AG04449 (cell line): ENCODE results near the gene MYO1E.

Source experiments
- CTCF ChIA-PET: fragments of 350-600 bp; formaldehyde crosslinking; extraction: SDS; loops from one replicate; lab custom pipeline; 2021; ENCODE audit warnings: antibody characterized with exemption; lab: Yijun Ruan, JAX
- POLR2A ChIA-PET: fragments of 400-600, 350-600 bp; formaldehyde crosslinking; extraction: SDS; loops from one replicate; lab custom pipeline; 2020; ENCODE audit warnings: antibody characterized with exemption, inconsistent platforms; lab: Yijun Ruan, JAX
- DNase-seq: peaks from one replicate; pipeline ENCODE4 v3.0.0-alpha.2; 2010; ENCODE audit warnings: low read depth, low spot score
- H3K4me3 ChIP-seq: 2 replicates; pipeline ENCODE4 v1.5.1; 2011; ENCODE audit warnings: low read depth, mild to moderate bottlenecking, control low read depth, low read length
- CTCF ChIP-seq: IDR thresholded peaks from one replicate; pipeline ENCODE4 v1.5.1; 2011; ENCODE audit warnings: mild to moderate bottlenecking, moderate library complexity, low read length, control low read depth, inconsistent platforms; ENCODE audit not compliant: insufficient read depth; ENCODE audit errors: missing control alignments

The MYO1E gene

GRCh38 chr15:59352189-59352588 lies 20.5 kb downstream of the MYO1E start:
- no peak for TF ChIP-seq CTCF
- no peak overlapping the region for H3K4me3 ChIP-seq
- ChIA-PET POLR2A (no interaction called here), CTCF (no interaction called here)
- no peak for DNase-seq

GRCh38 chr15:59350421-59350732 lies 22.3 kb downstream of the MYO1E start:
- H3K4me3 ChIP-seq = no peak overlapping the region; the same call in 1 of the 2 replicates
- CTCF ChIA-PET = interaction anchor here (2.3 kb wide), 1 partner anchor 11 kb away, joined by 13 read pairs; no protein-coding TSS in a partner anchor
- TF ChIP-seq CTCF = no peak
- DNase-seq = no peak
- POLR2A ChIA-PET = interaction anchor here (0.6 to 1.3 kb wide), 2 partner anchors 23 to 158 kb away, joined by 3 to 7 read pairs; partner anchors contain the start of gene MYO1E

DNA sequence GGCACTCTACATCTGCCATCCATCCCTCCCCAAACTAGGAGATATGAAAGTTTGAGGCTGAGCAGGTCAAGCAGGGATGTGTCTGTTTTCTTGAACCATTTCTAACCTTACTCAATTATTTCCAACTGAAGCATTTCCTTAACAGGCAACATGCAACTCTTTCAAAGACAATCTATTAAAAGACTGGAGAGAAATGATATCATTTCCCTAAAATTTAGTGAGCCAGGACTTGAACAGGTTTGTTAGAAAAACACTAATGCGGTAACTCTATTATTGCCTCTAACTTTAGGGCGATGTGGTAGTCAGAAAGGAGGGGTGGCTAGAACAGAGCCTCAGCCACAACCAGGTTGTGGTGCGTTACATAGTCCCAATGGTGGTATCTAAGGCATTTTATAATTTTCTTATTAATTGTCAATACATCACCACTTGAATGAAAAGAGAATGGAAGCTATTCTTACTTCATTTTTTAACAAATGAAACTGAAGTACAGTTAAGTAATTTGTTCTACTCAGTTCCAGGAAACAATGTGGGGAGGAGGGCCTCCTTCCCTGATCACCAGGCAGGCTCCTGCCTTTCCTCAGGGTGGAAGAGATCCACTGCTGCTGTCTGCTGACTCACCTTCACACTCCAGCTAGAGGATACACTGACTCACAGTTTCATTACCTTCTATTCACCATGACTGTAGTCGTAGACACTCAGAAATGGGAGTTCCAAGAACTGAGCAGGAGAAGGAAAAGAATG lies 22.8 kb downstream of the MYO1E start:
- no peak for TF ChIP-seq CTCF
- no peak overlapping the region for H3K4me3 ChIP-seq
- peak; percentile 75 for DNase-seq
- ChIA-PET CTCF (interaction anchor here (2.3 kb wide), 1 partner anchor 11 kb away, joined by 13 read pairs; no protein-coding TSS in a partner anchor), POLR2A (interaction anchor here (0.6 to 1.3 kb wide), 3 partner anchors 23 to 764 kb away, joined by 3 to 7 read pairs (median 3); partner anchors contain the start of gene MYO1E)

- no peak for DNase-seq
- CTCF ChIA-PET = no interaction called here
- POLR2A ChIA-PET = no interaction called here
- H3K4me3 ChIP-seq = no peak overlapping the region
- no peak for TF ChIP-seq CTCF
These were observed 24.8 kb downstream of the MYO1E start for GRCh38 chr15:59347915-59348314.

DNA sequence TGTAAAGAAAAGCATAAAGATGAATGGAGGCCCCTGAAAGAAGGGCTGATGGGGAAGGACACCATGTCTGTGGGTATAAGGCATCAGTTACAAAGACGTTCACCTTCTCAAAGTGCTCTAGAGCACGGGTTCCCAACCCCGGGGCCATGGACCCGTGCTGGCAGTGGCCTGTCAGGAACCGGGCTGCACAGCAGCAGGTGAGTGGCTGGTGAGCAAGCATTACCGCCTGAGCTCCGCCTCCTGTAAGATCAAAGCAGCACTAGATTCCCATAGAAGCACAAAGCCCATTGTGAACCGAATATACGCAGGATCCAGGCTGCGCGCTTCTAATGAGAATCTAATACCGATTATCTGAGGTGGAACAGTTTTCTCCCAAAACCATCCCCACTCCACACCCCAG lies 25.7 kb downstream of the MYO1E start:
- H3K4me3 ChIP-seq = no peak overlapping the region
- CTCF ChIA-PET = interaction anchor here (1.2 kb wide), 1 partner anchor 32 kb away, joined by 3 read pairs; no protein-coding TSS in a partner anchor
- DNase-seq = no peak
- no peak for TF ChIP-seq CTCF
- POLR2A ChIA-PET = interaction anchor here (1.0 kb wide), 1 partner anchor 18 kb away, joined by 3 read pairs; no protein-coding TSS in a partner anchor

DNA sequence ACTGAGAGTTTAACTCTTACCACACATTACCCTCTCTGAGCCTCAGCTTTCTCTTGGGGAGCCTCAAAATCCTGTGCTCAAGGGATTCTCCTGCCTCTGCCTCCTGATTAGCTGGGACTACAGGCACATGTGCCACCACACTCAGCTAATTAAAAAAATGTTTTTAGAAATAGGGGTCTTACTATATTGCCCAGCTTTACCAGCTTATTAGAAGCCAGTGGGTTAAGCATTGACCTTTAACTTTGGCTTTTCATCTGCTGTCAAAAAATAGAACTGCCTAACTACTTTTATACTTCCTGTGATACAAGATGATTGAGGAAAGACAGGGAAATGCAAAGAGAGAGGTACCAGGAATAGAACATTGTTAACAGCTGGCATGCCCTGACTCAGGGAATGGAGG lies 27.3 kb downstream of the MYO1E start:
- no peak for DNase-seq
- ChIA-PET CTCF (interaction anchor here (1.6 kb wide), 1 partner anchor 15 kb away, joined by 4 read pairs; no protein-coding TSS in a partner anchor), POLR2A (no interaction called here)
- TF ChIP-seq CTCF = no peak
- no peak overlapping the region for H3K4me3 ChIP-seq
